ENCODE data around the gene MAP4K4. TPM values are rescaled to one million over a fixed set of nuclear protein-coding genes. Genes with fewer than 3 reads are reported as not detected.

MAP4K4 gene
- total RNA-seq, 2 experiments from 2014 or later: 71.6 to 77.5 TPM

DNA sequence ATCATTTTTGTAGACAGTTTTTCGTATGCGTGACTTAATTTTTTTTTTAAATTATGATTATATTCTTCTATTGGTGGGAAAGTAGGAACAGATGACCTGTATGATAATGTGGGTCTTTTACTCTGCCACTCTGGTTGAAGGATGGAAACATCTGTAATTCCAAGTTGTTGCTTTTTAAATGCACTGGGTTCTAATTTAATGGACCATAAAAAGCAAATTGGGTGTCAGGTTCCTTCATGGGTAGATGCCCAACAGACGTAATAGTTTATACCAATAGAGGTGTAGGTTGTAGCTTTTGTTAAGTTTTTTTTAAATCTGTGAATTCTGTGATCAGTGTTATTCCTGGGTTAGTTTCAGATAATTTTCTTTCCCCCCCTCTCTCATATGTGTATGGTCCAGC lies 117.6 kb downstream of the MAP4K4 start:
- no peaks in the 10 kb centered on the region for H3K27me3 Mint-ChIP-seq
- ChIA-PET CTCF (interaction anchor here (1.0 to 2.3 kb wide), 2 partner anchors 9 to 23 kb away, joined by 3 to 4 read pairs; no protein-coding TSS in a partner anchor), POLR2A (interaction anchor here (1.1 to 1.7 kb wide), 2 partner anchors 17 to 341 kb away, joined by 3 read pairs; no protein-coding TSS in a partner anchor)
- H3K36me3 Mint-ChIP-seq (ENCODE audit: low read depth): peaks cover 4% of the 10 kb centered on the region
- no peak overlapping the region for H3K27ac Mint-ChIP-seq
- no peaks in the 10 kb centered on the region for H3K9me3 Mint-ChIP-seq
- peaks cover 16% of the 10 kb centered on the region for H3K4me1 Mint-ChIP-seq
- DNase-seq: no peak
- no peak overlapping the region for H3K4me3 Mint-ChIP-seq

DNA sequence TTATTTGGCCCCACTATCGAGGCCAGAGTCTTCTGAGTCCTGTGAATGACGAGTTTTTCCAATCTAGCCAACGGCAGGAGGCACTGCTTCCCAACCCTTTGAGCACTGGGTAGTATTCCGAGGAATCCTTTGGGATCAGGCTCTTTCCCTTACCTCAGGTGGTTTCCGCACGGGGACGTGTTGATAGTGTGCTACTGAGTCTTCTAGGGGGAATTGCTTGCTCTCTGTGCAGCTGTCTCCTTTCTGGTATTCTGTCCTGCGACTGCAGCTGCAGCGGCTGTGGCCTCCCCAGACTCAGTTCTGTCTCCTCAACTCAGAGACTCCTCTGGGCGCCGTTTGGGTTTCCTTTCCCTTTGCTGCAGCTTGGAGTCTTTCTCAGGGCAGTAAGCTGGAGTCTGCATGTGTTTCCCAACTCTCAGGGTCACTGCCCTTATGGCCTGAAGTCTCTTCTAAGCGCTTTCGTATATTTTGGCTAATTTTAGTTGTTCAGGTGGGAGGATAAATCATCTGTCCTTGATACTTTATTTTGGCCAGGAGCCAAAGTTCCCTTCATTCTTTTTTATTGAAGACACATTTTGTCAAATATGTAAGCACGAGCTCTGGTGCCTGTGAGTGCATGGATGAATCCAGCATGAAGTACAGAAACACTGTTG lies 118.4 kb downstream of the MAP4K4 start:
- Mint-ChIP-seq H3K36me3 (ENCODE audit: low read depth) (peaks cover 4% of the 10 kb centered on the region), H3K27ac (no peak overlapping the region), H3K27me3 (no peaks in the 10 kb centered on the region), H3K9me3 (no peaks in the 10 kb centered on the region), H3K4me3 (no peak overlapping the region), H3K4me1 (peaks cover 19% of the 10 kb centered on the region)
- ChIA-PET POLR2A (interaction anchor here (1.1 to 1.7 kb wide), 2 partner anchors 16 to 342 kb away, joined by 3 read pairs; no protein-coding TSS in a partner anchor), CTCF (no interaction called here)
- DNase-seq: no peak

DNA sequence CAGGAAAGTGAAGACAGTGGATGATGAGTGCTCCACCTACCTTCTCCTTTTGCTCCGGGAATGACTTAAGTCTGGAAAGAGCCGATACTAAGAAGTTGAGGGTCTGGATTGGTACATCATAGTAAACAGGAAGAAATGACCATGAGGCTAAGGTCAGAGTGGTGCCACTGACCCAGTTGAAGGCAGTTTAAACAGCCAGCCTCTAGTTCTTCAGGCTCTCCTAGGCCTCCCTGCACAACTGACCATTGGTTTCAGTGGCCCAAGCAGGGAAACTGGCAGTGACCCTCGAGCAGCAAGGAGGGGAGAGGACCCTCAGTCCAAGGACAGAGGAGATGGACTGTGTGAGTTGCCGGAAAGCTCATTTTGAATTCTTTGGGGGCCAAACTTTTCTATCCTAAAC lies 119.1 kb downstream of the MAP4K4 start:
- Mint-ChIP-seq H3K4me3 (no peak overlapping the region), H3K36me3 (ENCODE audit: low read depth) (peaks cover under 1% of the 10 kb centered on the region), H3K9me3 (no peaks in the 10 kb centered on the region), H3K4me1 (peaks cover 20% of the 10 kb centered on the region), H3K27me3 (no peaks in the 10 kb centered on the region), H3K27ac (no peak overlapping the region)
- ChIA-PET POLR2A (interaction anchor here (1.7 kb wide), 1 partner anchor 15 kb away, joined by 3 read pairs; no protein-coding TSS in a partner anchor), CTCF (no interaction called here)
- DNase-seq: no peak

DNA sequence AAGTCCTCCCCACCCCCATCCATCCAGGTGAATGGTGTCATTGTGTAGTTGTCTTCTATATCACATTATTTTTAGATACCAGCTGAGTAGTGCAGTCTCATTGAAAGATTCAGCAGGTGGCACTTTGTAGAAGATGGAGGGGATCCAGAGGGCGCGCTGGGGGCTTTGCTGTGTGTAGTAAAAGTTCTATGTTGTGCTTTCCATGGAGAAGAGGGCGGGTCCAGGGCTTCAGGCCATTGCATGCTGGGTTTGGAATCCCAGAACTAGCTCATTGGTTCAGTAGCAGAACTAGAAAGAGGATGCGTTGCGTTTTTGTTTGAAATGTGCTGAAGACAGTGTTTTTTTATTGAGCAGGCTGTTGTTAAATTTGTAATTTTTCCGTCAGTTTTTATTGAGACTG lies 120.0 kb downstream of the MAP4K4 start:
- Mint-ChIP-seq H3K27ac (no peak overlapping the region), H3K36me3 (ENCODE audit: low read depth) (no peaks in the 10 kb centered on the region), H3K4me3 (no peak overlapping the region), H3K4me1 (peaks cover 20% of the 10 kb centered on the region), H3K27me3 (no peaks in the 10 kb centered on the region), H3K9me3 (no peaks in the 10 kb centered on the region)
- no peak for DNase-seq
- CTCF ChIA-PET: no interaction called here
- POLR2A ChIA-PET: no interaction called here

DNA sequence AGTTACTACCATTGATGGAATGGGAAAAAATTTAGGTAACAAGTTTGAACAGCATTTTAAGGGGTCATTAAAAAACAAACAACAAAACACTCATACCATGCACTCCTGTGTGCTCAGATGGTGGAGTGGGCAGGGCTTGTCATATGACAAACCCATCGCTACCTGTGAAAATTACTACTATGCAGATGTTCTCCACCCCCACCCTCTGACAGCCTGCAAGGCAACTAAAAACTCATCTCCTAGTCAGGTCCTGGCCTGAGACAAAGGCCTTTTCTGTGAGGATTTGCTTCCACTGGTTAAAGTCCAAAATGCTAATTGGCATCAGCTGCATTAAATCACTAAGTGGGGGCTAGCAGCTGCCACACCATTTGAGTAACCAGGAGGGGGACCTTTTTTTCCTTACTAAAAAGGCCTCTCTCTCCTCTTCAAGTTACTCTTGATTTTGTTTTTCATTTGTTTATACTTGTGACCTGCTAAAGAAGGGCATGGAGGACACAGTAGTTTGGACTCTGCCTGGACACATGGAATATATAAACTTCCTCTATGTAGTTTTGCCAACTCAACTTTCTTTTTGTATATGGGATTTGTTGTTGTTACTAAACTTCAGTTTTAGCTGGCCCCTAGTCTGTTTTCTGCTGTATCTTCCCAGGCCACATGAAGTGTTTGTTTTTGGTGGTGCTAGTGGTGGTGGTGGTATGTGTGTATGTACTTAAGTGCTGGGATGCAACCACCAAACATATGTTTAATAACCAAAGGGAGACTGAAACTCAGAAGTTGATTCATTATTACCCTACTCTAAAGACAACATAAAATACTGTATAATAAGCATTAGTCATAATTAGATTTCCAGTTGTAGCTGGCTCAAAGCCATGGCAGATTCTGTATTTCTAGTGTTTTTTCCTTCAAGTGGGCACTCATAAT lies 121.3 kb downstream of the MAP4K4 start:
- H3K27ac Mint-ChIP-seq: no peak overlapping the region
- CTCF ChIA-PET: interaction anchor here (0.6 to 1.5 kb wide), 2 partner anchors 13 to 66 kb away, joined by 3 read pairs; no protein-coding TSS in a partner anchor
- H3K4me1 Mint-ChIP-seq: peaks cover 30% of the 10 kb centered on the region
- no peak for DNase-seq
- POLR2A ChIA-PET: no interaction called here
- H3K9me3 Mint-ChIP-seq: no peaks in the 10 kb centered on the region
- no peaks in the 10 kb centered on the region for H3K36me3 Mint-ChIP-seq (ENCODE audit: low read depth)
- H3K4me3 Mint-ChIP-seq: no peak overlapping the region
- H3K27me3 Mint-ChIP-seq: no peaks in the 10 kb centered on the region

DNA sequence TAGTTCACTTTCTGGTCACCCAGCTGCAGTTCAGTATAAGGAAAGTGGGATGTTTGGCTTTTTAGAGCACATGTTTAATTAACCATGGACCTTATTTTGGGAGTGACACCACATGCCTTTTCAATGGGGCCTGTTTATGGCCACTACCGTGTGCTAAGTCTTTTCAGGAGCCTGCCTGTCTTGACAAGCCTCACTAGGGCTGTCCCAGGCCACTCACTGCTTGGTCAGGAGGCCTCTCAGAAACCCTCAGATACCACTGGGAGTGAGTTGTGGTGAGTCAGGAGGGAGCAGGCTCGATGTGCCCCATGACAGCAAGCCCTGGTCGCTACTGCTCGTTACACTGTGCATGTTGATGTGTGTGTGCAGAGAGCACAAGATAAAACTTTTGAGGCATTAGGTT lies 123.0 kb downstream of the MAP4K4 start:
- H3K4me1 Mint-ChIP-seq: peaks cover 26% of the 10 kb centered on the region

DNA sequence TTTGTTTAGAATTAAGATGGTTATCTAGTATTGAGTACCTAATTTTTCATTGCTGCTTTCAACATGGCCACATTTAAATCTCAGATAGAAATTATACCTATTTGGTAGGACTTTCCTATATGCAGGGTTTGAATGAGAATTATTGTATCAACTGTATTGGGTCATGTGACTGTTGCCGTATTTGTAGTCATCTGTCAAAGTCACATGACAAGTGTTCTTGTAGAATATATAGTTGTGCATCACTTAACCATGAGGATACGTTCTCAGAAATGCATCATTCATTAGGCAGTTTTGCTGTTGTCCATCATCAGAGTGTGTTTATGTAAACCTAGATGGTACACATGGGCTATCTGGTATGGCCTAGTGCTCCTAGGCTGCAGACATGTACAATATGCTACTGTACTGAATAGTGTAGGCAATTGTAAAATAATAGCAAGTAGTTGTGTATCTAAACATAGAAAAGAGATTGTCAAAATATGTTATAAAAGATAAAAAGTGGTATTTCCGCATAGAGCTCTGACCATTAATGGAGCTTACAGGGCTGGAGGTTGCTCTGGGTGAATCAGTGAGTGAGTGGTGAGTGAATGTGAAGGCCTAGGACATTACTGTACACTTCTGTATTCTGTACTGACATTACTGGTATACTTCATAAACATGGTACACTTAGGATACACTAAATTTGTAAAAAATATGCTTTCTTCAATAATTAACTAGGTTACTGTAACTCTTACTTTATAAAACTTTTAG lies 123.7 kb downstream of the MAP4K4 start:
- Mint-ChIP-seq H3K9me3 (no peaks in the 10 kb centered on the region), H3K27ac (no peak overlapping the region)
- POLR2A ChIA-PET: interaction anchor here (1.2 to 1.7 kb wide), 3 partner anchors 10 to 124 kb away, joined by 3 to 7 read pairs (median 4); no protein-coding TSS in a partner anchor

More for the DNA sequence above, 123.0 kb downstream of the MAP4K4 start:
- Mint-ChIP-seq H3K27me3 (no peaks in the 10 kb centered on the region), H3K27ac (no peak overlapping the region), H3K36me3 (ENCODE audit: low read depth) (peaks cover 1% of the 10 kb centered on the region), H3K4me3 (no peak overlapping the region), H3K9me3 (no peaks in the 10 kb centered on the region)
- CTCF ChIA-PET: interaction anchor here (1.5 kb wide), 1 partner anchor 11 kb away, joined by 3 read pairs; no protein-coding TSS in a partner anchor
- DNase-seq: no peak
- POLR2A ChIA-PET: no interaction called here

DNA sequence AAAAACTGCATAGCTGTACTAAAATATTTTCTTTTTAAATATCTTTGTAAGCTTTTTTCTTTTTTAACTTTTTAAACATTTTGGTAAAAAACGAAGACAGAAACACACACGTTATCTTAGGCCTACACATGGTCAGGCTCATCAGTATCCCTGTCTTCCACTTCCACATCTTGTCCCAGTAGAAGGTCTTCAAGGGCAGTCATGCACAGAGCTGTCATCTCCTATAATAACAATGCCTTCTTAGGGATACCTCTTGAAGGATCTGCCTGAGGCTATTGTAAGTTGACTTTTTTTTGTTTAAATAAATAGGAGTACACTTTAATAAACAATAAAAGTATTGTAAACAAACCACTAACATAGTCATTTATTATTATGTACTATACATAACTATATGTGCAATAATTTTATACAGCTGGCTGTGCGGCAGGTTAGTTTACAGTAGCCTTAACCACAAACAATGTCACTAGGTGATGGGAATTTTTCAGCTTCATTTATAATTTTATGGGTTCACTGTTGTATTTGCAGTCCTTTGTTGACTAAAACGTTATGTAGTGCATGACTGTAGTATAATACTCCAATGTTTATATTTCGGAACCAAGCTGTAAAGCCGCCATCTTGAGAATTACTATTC lies 124.4 kb downstream of the MAP4K4 start:
- no peak overlapping the region for H3K4me3 Mint-ChIP-seq
- no peak for DNase-seq
- no peak overlapping the region for H3K27ac Mint-ChIP-seq
- POLR2A ChIA-PET: interaction anchor here (0.7 to 1.7 kb wide), 4 partner anchors 10 to 125 kb away, joined by 3 to 7 read pairs (median 4); no protein-coding TSS in a partner anchor
- peaks cover 11% of the 10 kb centered on the region for H3K36me3 Mint-ChIP-seq (ENCODE audit: low read depth)
- no peaks in the 10 kb centered on the region for H3K9me3 Mint-ChIP-seq
- peaks cover 36% of the 10 kb centered on the region for H3K4me1 Mint-ChIP-seq
- no peaks in the 10 kb centered on the region for H3K27me3 Mint-ChIP-seq
- CTCF ChIA-PET: interaction anchor here (0.9 to 3.0 kb wide), 8 partner anchors 9 to 461 kb away, joined by 3 to 11 read pairs (median 4); partner anchors contain the start of gene MAP4K4

More for the DNA sequence above, 123.7 kb downstream of the MAP4K4 start:
- Mint-ChIP-seq H3K4me1 (peaks cover 29% of the 10 kb centered on the region), H3K36me3 (ENCODE audit: low read depth) (peaks cover 5% of the 10 kb centered on the region), H3K27me3 (no peaks in the 10 kb centered on the region), H3K4me3 (no peak overlapping the region)
- CTCF ChIA-PET: interaction anchor here (0.6 to 3.0 kb wide), 8 partner anchors 10 to 404 kb away, joined by 3 to 11 read pairs (median 4); partner anchors contain the start of gene MAP4K4
- DNase-seq: no peak

DNA sequence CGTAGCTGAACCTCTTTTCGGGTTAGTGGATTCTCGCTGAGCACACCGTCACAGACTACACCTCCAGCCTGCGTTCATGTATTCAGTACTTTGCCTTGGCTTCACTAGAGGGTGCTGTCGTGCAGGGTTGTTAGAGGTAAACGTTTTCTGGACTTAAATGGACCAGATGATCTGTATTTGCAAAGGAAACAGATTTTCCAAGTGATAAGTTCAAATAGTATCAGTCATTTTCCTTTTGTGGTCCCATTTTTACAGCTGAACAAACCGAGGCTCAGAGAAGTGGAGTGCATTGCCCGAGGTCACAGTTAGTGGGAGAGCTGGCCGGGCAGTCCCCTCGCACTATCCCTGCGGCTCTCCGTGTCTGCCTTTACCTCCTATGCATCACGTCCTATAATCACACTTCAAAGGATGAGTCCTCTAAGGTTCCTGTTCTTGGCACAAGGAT lies 125.9 kb downstream of the MAP4K4 start:
- ChIA-PET POLR2A (interaction anchor here (1.5 to 1.7 kb wide), 2 partner anchors 8 to 127 kb away, joined by 4 to 7 read pairs; no protein-coding TSS in a partner anchor), CTCF (interaction anchor here (0.8 to 3.0 kb wide), 14 partner anchors 8 to 481 kb away, joined by 3 to 11 read pairs (median 4); partner anchors contain the start of gene RFX8)
- Mint-ChIP-seq H3K4me1 (peaks cover 50% of the 10 kb centered on the region), H3K4me3 (peak overlapping the region; percentile 14), H3K9me3 (no peaks in the 10 kb centered on the region), H3K27ac (no peak overlapping the region), H3K36me3 (ENCODE audit: low read depth) (peaks cover 17% of the 10 kb centered on the region), H3K27me3 (no peaks in the 10 kb centered on the region)
- peak; percentile 73 for DNase-seq

DNA sequence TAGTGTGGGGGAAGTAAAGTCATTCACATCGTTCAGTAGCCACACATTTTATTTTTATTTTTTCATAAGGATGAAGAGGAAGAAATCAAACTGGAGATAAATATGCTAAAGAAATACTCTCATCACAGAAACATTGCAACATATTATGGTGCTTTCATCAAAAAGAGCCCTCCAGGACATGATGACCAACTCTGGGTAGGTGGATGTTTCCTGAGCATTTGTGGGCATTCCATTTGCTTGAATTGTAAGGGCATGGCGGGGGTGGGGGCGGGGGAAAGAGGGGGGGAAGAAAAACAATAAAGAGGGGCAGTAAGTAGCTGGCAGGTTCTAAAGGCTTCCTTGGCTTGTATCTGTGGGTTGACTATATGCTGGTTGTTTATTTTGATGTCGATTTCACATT lies 126.4 kb downstream of the MAP4K4 start:
- ChIA-PET POLR2A (interaction anchor here (1.5 kb wide), 1 partner anchor 127 kb away, joined by 4 read pairs; no protein-coding TSS in a partner anchor), CTCF (interaction anchor here (0.5 to 3.0 kb wide), 15 partner anchors 8 to 482 kb away, joined by 3 to 11 read pairs (median 4); partner anchors contain the start of gene RFX8)
- no peaks in the 10 kb centered on the region for H3K9me3 Mint-ChIP-seq
- H3K4me1 Mint-ChIP-seq: peaks cover 54% of the 10 kb centered on the region
- no peaks in the 10 kb centered on the region for H3K27me3 Mint-ChIP-seq
- no peak overlapping the region for H3K27ac Mint-ChIP-seq
- H3K36me3 Mint-ChIP-seq (ENCODE audit: low read depth): peaks cover 17% of the 10 kb centered on the region
- no peak overlapping the region for H3K4me3 Mint-ChIP-seq
- DNase-seq: no peak

DNA sequence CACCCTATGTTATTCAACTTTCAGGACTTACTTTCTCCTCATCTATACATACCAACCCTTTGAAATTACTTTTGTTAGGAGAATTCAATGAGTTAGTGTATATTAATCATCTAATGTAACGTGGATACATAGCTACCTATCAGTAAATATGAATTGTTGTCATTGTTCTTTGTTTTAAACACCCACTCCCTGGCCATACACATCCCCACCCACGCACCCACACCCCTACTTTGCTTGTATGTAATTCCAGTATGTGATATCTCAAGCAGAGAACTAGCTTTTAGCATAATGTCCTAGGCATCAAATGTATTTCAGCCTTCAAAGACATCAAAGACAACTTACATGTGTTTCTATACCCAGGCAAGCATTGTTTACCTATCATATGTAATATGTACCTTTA lies 129.2 kb downstream of the MAP4K4 start:
- H3K4me3 Mint-ChIP-seq: no peak overlapping the region
- CTCF ChIA-PET: interaction anchor here (1.3 kb wide), 1 partner anchor 405 kb away, joined by 3 read pairs; no protein-coding TSS in a partner anchor

More for the DNA sequence above, 129.2 kb downstream of the MAP4K4 start:
- Mint-ChIP-seq H3K9me3 (no peaks in the 10 kb centered on the region), H3K4me1 (peaks cover 70% of the 10 kb centered on the region), H3K36me3 (ENCODE audit: low read depth) (peaks cover 38% of the 10 kb centered on the region), H3K27ac (no peak overlapping the region), H3K27me3 (no peaks in the 10 kb centered on the region)
- POLR2A ChIA-PET: interaction anchor here (1.4 to 2.0 kb wide), 2 partner anchors 109 to 128 kb away, joined by 3 to 4 read pairs; no protein-coding TSS in a partner anchor
- DNase-seq: no peak

Data from activated CD4-positive, alpha-beta memory T cell treated with anti-CD3 and anti-CD28 coated beads, Interleukin-2, amount 10 ng/mL, durations not matched to agents 7 days and 5 days (primary cell).